Activated naive CD4-positive, alpha-beta T cell treated with anti-CD3 and anti-CD28 coated beads, Interleukin-2, amount 50 U/mL, for 24 hours (primary cell): ENCODE measurements around the gene HMG20A.

Experiments
- H3K27ac Mint-ChIP-seq: one replicate; pipeline ENCODE4 v1.8.0; 2021; ENCODE audit warnings: mild to moderate bottlenecking, mixed read lengths
- H3K27me3 Mint-ChIP-seq: one replicate; pipeline ENCODE4 v1.8.0; 2021; ENCODE audit warnings: mixed read lengths
- H3K36me3 Mint-ChIP-seq: one replicate; pipeline ENCODE4 v1.8.0; 2021; ENCODE audit warnings: mixed read lengths
- H3K4me1 Mint-ChIP-seq: one replicate; pipeline ENCODE4 v1.8.0; 2021; ENCODE audit warnings: mixed read lengths
- H3K4me3 Mint-ChIP-seq: one replicate; pipeline ENCODE4 v1.8.0; 2021; ENCODE audit warnings: mild to moderate bottlenecking, mixed read lengths
- H3K9me3 Mint-ChIP-seq: one replicate; pipeline ENCODE4 v1.8.0; 2021; ENCODE audit warnings: mixed read lengths

The HMG20A gene

DNA sequence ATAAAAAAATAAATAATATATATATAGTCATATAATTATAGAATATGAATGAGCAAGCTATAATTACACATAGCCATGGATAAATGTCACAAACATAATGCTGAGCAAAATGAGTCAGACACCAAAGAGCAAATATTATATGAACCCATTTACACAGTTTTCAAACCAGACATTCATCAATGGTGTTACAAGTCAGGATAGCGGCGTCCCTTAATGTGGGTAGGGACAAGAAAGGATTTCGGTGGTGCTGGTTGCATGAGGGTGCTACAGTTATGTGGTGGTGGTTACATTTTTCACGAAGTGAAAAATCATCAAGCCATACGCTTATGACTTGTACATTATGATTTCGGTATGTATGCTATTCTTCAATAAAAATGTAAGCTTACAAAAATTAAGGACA is 100.5 kb downstream of the HMG20A start:
- H3K27me3 Mint-ChIP-seq, result no peaks in the 10 kb centered on the region

DNA sequence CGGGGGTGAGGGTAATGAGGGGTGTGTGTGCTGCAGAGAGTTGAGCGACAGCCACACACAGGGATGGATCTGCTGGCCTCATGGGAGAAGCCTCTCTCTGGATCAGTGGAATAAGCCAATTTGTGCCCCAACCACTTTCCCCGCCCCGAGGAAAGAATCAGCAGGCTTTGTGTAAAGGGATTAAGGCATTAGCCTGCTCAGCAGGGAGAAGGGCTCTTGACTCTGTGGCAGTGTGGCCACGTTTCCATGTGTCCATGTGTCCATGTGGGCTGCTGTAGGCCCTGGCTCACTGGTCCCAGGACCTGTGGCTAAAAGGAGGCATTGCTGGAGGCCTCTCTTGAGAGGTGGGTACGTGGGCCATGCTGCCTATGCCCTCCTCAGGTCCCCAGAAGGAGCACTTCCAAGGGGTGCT is 104.7 kb downstream of the HMG20A start:
- no peak overlapping the region for H3K4me3 Mint-ChIP-seq
- H3K27me3 Mint-ChIP-seq, result no peaks in the 10 kb centered on the region
- H3K9me3 Mint-ChIP-seq, result no peaks in the 10 kb centered on the region
- H3K4me1 Mint-ChIP-seq, result no peaks in the 10 kb centered on the region
- no peaks in the 10 kb centered on the region for H3K36me3 Mint-ChIP-seq
- H3K27ac Mint-ChIP-seq, result no peak overlapping the region

More for the DNA sequence above, 100.5 kb downstream of the HMG20A start:
- Mint-ChIP-seq H3K36me3 (no peaks in the 10 kb centered on the region), H3K4me3 (no peak overlapping the region), H3K27ac (no peak overlapping the region), H3K4me1 (no peaks in the 10 kb centered on the region), H3K9me3 (no peaks in the 10 kb centered on the region)

GRCh38 chr15:77525907-77526594 is 105.4 kb downstream of the HMG20A start:
- H3K9me3 Mint-ChIP-seq, result no peaks in the 10 kb centered on the region
- H3K4me3 Mint-ChIP-seq, result no peak overlapping the region
- H3K27ac Mint-ChIP-seq, result no peak overlapping the region
- H3K27me3 Mint-ChIP-seq, result no peaks in the 10 kb centered on the region
- H3K36me3 Mint-ChIP-seq, result no peaks in the 10 kb centered on the region
- no peaks in the 10 kb centered on the region for H3K4me1 Mint-ChIP-seq

DNA sequence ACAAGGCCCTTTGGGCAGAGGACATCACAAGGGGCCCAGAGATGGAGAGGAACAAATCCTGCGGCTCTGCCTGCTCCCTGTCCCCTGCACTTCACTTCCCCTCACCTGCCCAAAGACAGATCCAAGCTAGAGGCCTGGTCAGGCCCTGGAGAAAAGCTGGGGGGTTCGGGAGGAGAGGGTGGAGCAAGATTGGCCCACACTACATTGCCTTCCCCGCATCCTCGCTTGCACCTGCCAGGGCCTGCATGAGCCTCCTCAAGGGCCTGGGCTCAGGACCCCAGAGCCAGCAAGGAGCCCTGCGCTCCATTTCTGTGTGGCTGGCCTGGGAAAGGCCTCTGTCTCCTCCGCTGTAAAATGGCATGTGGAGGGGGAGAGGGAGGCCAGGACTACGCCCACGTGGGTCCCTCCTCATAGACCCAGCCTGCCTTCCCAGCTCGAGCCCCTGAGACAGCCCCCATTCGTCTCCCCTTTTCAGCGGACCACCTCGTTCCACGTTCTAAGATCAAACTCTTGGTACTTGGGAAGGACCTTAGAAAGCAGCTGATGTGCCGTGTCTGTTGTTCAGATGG is 106.0 kb downstream of the HMG20A start:
- Mint-ChIP-seq H3K4me1 (no peaks in the 10 kb centered on the region), H3K4me3 (no peak overlapping the region), H3K36me3 (no peaks in the 10 kb centered on the region), H3K9me3 (no peaks in the 10 kb centered on the region), H3K27me3 (no peaks in the 10 kb centered on the region), H3K27ac (no peak overlapping the region)

GRCh38 chr15:77527164-77527778 is 106.6 kb downstream of the HMG20A start:
- Mint-ChIP-seq H3K4me1 (no peaks in the 10 kb centered on the region), H3K9me3 (no peaks in the 10 kb centered on the region), H3K27ac (no peak overlapping the region), H3K27me3 (no peaks in the 10 kb centered on the region), H3K36me3 (no peaks in the 10 kb centered on the region), H3K4me3 (no peak overlapping the region)

DNA sequence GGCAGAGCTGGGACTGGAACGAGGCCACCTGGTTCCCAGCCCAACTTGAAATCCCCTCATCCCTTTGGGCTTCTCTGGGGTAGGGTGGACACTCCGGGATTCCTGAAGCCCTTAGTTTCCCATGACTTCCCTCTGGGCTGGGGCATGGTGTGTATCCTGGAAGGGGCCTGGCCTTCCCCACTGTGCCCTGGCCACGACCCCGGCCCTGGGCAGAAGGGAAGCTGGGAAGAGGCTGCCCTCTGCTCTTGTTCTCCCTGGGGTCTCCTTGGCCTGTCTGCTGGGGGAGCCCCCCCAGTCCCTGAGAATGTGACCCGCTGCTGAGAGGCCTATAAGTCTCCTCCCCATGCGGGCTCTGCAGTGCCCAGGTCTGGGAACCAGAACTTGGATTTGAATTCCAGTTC is 107.1 kb downstream of the HMG20A start:
- Mint-ChIP-seq H3K27me3 (no peaks in the 10 kb centered on the region), H3K36me3 (no peaks in the 10 kb centered on the region), H3K4me1 (no peaks in the 10 kb centered on the region), H3K9me3 (no peaks in the 10 kb centered on the region), H3K4me3 (no peak overlapping the region), H3K27ac (no peak overlapping the region)

DNA sequence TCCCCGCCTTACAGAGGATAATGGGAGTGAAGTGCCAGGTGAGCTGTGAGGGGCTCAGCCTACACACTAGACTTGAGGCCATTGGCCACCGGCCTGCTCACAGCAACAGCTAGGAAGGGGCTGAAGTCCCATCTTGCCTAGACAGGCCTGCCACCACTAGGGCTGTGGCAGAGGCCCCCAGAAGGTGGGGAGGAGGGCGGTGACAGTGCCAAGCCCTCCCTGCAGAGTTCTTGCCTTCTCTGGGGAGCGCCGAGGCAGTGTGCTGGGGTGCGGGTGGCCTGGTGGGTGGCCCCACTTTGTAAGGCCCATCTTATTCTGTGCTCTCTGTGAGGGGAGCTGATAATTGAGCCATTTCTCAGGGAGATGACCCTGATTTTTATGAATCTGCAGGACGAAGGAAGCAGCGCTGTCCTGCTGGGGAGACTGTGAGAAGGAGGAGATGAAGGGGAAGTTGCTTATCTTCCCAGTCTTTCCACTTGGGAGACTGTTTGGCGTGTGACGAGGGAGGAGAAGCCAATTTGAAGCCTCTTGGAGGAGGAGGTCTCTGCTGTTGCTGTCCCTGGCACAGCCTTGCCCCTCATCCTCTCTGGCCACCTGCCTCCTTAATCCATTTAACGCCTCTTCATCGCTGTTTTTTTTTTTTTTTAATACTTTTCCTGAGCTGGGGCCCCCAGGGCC is 107.7 kb downstream of the HMG20A start:
- Mint-ChIP-seq H3K4me1 (no peaks in the 10 kb centered on the region), H3K4me3 (no peak overlapping the region), H3K36me3 (no peaks in the 10 kb centered on the region)

GRCh38 chr15:77528968-77529319 is 108.3 kb downstream of the HMG20A start:
- Mint-ChIP-seq H3K27ac (no peak overlapping the region), H3K36me3 (no peaks in the 10 kb centered on the region), H3K9me3 (no peaks in the 10 kb centered on the region), H3K4me3 (no peak overlapping the region), H3K4me1 (no peaks in the 10 kb centered on the region), H3K27me3 (no peaks in the 10 kb centered on the region)

More for the DNA sequence above, 107.7 kb downstream of the HMG20A start:
- Mint-ChIP-seq H3K9me3 (no peaks in the 10 kb centered on the region), H3K27ac (no peak overlapping the region), H3K27me3 (no peaks in the 10 kb centered on the region)

GRCh38 chr15:77529394-77530159 is 108.9 kb downstream of the HMG20A start:
- H3K27ac Mint-ChIP-seq, result no peak overlapping the region

DNA sequence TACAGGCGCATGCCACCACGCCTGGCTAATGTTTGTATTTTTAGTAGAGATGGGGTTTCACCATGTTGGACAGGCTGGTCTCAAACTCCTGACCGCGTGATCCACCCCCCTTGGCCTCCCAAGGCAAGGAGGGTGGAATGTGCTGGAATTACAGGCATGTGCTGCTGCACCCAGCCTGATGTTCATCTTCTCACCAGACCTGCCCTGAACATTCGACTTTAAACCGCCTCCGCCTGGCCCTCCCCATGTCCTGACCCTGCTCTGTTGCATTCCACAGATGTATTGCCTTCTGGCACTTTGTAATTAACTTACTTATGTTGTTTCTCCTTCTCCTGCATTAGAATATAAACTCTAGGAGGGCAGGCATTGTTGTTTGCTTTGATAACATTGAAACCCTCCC is 109.9 kb downstream of the HMG20A start:
- H3K36me3 Mint-ChIP-seq, result no peaks in the 10 kb centered on the region
- H3K4me1 Mint-ChIP-seq, result no peaks in the 10 kb centered on the region
- no peak overlapping the region for H3K4me3 Mint-ChIP-seq
- H3K27me3 Mint-ChIP-seq, result no peaks in the 10 kb centered on the region
- no peak overlapping the region for H3K27ac Mint-ChIP-seq
- no peaks in the 10 kb centered on the region for H3K9me3 Mint-ChIP-seq

More at GRCh38 chr15:77529394-77530159, 108.9 kb downstream of the HMG20A start:
- Mint-ChIP-seq H3K9me3 (no peaks in the 10 kb centered on the region), H3K4me3 (no peak overlapping the region), H3K36me3 (no peaks in the 10 kb centered on the region), H3K27me3 (no peaks in the 10 kb centered on the region), H3K4me1 (no peaks in the 10 kb centered on the region)

DNA sequence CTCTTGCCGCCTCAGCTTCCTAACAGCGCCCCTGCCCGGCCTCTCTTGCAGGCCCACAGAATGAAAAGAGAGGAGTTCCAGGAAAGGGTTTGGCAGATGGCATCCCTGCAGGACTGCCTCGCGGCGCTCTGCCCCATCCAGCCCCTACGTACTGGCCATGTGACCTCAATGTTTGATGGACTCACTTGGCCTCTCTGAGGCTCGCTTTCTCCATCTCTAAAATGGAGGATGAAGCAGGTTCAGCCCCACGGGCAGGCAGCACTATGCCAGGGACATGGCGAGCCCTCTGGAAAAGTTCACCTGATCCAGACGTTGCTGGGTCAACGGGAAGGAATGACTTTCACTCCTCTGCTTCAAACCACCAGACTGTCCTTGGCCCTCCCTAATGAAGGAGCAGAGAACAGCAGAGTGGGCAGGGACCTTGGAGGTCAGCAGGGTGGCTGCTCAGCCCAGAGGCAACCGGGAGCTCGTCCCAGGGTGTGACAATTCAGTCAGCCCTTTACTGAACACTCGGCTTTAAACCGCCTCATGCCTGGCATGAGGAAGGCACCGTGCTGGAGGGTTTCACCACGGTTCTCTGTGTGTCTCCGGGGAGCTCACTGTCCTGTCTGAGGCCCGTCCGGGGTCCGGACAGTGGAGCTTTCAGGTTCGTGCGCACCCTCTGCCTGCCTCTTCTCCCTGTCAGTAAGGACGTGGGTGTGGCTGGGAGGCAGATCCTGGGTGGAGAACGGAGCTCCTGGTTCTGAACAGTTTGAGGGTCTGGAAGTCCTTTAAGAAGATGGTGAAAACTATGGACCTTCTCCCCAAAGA is 110.7 kb downstream of the HMG20A start:
- H3K9me3 Mint-ChIP-seq, result no peaks in the 10 kb centered on the region
- no peaks in the 10 kb centered on the region for H3K4me1 Mint-ChIP-seq
- no peaks in the 10 kb centered on the region for H3K36me3 Mint-ChIP-seq
- no peak overlapping the region for H3K4me3 Mint-ChIP-seq
- peaks cover 3% of the 10 kb centered on the region for H3K27me3 Mint-ChIP-seq
- no peak overlapping the region for H3K27ac Mint-ChIP-seq

- no peaks in the 10 kb centered on the region for H3K4me1 Mint-ChIP-seq
- H3K27me3 Mint-ChIP-seq, result peaks cover 3% of the 10 kb centered on the region
- no peaks in the 10 kb centered on the region for H3K9me3 Mint-ChIP-seq
- H3K4me3 Mint-ChIP-seq, result no peak overlapping the region
- no peak overlapping the region for H3K27ac Mint-ChIP-seq
- no peaks in the 10 kb centered on the region for H3K36me3 Mint-ChIP-seq
Observed at GRCh38 chr15:77532067-77532710, 111.5 kb downstream of the HMG20A start.

- no peak overlapping the region for H3K4me3 Mint-ChIP-seq
- peaks cover 3% of the 10 kb centered on the region for H3K27me3 Mint-ChIP-seq
- no peak overlapping the region for H3K27ac Mint-ChIP-seq
- no peaks in the 10 kb centered on the region for H3K4me1 Mint-ChIP-seq
- H3K36me3 Mint-ChIP-seq, result no peaks in the 10 kb centered on the region
- H3K9me3 Mint-ChIP-seq, result no peaks in the 10 kb centered on the region
Observed at GRCh38 chr15:77532846-77533245, 112.2 kb downstream of the HMG20A start.

DNA sequence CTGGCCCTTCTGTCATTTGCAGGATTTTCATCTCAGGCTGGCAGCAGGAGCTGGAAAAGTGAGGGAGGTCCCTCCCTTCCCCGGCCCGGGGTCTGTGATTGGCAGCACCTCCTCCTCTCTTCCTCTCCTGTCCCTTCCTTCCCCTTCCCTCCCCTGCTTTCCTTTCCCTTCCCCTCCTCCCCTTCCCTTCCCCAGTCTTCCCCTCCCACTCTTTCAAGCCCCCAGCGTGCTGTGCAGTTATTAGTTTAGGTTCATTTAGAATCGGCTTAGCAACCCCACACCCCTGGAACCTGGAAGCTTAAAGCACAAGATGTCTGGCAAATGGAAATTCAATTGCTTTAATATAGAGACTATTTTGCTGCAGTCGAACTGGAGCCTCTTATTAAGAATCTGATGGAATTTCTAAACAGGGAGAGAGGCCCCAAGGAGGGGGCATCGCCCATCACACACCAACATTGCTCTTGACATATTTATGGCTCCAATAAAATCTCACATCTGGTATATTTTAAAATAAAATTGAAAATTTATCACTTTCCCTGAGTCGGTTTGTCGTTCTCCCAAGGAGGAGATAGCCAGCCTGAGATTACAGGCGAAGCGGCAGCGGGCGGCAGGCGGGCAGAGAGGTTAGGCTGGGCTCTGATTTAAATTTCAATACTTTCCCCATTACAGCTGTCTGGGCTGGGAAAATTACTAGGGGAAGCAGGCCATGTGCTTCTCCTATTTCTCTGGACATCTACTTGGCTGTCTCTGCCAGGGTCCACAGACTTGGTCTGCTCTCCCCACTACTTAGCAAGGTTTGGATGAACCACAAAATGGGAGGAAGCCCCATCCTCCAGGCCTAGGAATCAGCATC is 113.1 kb downstream of the HMG20A start:
- Mint-ChIP-seq H3K4me1 (no peaks in the 10 kb centered on the region), H3K36me3 (no peaks in the 10 kb centered on the region), H3K27me3 (peaks cover 3% of the 10 kb centered on the region), H3K27ac (no peak overlapping the region), H3K9me3 (no peaks in the 10 kb centered on the region), H3K4me3 (no peak overlapping the region)
